ENCODE data around the gene ZDHHC3.

ZDHHC3 gene

GRCh38 chr3:44926172-44926571 lies 49.8 kb downstream of the ZDHHC3 start:
- DNase-seq, result no peak

DNA sequence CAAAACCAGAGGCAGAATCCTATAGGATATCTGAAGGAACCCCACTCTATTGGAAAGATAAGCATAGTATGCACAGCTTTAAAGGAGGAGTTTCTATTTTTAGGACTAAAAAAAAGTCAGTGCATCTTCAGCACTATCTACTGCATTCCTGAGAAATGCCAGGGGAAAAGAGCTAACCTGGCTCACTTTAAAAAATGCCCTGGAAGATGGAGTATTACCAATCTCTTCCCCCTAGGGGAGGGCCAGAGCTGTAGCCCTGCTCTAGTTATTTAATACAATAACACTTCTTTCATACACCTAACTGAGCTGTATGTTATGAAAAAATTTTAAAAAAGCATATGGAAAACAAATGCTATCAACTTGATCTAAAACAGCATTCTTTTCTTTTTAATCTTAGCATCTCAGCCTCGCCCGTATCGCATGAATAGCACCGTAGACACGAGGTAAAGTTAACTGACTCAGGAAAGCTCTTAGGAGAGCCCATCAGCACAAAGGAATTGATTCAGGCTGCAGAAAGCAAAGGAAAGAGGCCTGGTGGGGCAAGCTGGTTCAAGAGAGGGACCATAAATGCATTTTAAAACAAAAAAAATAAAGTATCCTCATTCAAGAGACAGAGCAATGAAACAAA lies 51.4 kb downstream of the ZDHHC3 start:
- no peak for DNase-seq

- DNase-seq, result no peak
Observed at GRCh38 chr3:44923632-44924456, 52.1 kb downstream of the ZDHHC3 start.

DNA sequence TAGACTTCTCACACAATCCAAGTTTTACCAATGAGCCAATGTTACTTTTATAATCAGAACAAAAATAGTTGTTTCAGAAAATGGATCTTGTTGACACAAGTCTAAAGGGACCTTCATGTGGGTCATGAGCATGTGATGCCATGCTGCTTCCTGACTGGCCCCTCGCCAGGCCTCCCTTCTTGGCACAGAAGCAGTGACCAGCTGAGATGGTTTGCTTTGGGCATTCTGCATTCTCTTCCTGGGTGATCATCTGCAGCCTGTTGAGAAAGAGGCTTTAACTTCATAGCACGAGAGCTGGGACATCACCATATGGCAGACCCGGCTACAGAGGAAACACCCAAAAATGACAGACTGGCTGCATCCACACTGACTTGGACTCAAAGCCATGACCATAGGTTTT lies 55.9 kb downstream of the ZDHHC3 start:
- DNase-seq, result peak; percentile 27

- no peak for DNase-seq
Observed at GRCh38 chr3:44918581-44918980, 57.4 kb downstream of the ZDHHC3 start.

- DNase-seq, result no peak
Observed at GRCh38 chr3:44918087-44918486, 57.9 kb downstream of the ZDHHC3 start.

- peak; percentile 19 for DNase-seq
Observed at GRCh38 chr3:44915702-44916438, 60.1 kb downstream of the ZDHHC3 start.

DNA sequence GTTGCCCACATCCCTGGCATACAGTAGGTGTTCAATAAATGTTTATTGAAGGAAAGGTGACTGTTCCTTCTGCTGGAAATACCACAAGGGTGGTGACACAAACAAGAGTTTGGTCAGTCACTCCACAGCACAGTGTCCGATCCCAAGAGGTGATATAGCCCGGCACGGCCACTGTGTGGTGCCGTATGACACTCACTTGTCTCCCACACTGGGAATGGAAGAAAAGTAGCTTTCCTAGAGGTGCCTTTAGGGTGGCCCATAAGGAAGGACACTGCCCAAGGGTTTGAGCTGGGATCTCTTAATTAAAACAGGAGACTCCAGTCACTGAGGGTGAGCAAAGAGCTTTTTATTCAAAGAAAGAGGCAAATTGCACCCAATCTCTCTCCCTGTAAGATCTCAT lies 61.0 kb downstream of the ZDHHC3 start:
- no peak for DNase-seq

GRCh38 chr3:44913868-44914468 lies 62.0 kb downstream of the ZDHHC3 start:
- DNase-seq, result peak; percentile 67

GRCh38 chr3:44910693-44911092 lies 65.3 kb downstream of the ZDHHC3 start:
- DNase-seq, result no peak

- no peak for DNase-seq
Observed at GRCh38 chr3:44909063-44909462, 66.9 kb downstream of the ZDHHC3 start.

DNA sequence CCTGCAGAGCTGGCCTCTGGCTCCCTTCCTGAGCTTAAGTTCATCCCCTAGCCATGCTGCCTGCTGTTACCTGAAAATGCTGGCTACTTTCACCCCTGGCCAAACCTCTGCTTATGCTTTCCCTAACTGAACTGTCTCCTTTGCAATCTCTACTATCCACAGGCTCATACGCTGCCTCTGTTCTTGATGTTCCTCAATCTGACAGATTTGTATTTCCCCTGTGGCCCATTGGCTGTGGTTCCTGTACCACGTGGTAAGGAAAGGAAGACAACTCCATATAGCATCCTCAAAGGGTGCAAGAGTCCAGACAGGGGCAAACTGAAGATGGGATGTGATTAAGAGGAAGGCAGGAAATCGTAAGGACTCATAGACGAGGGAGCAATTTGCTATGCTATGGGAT lies 68.4 kb downstream of the ZDHHC3 start:
- DNase-seq, result no peak

- DNase-seq, result no peak
Observed at GRCh38 chr3:44906997-44907396, 69.0 kb downstream of the ZDHHC3 start.

DNA sequence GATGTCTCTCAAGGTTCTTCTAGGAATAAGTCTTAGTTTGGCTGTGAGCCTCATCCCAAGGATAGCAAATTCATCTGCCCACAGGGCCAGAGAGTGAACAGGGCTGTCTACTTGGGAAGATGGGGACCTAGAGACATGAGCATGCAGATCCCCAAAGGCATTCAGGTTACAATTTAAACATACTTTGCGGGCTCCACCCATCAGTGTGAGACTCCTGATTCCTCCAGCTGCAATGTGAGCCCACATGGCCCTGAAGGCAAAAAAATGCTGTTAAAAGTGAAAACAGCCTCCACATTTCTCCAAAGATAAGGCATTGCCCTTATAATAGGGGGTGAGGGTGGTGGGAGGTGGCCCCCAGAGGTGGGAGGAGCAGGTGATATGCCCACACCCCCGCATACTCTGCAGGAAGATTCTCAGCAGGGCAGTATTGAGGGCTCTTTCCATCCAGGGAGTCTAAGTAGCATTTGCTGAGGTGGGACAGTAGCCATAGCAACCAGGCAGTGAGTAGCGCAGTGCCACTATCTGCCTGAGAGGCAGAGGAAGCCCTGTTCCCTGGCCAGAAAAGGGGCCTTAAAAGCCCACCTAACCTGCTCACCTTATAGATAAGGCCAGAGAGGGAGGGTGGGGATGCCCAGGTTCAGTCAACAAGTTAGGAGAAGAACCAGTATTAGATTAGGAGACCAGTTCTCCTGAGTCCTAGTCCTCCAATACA lies 70.4 kb downstream of the ZDHHC3 start:
- no peak for DNase-seq

GRCh38 chr3:44903751-44904150 lies 72.2 kb downstream of the ZDHHC3 start:
- peak; percentile 13 for DNase-seq

DNA sequence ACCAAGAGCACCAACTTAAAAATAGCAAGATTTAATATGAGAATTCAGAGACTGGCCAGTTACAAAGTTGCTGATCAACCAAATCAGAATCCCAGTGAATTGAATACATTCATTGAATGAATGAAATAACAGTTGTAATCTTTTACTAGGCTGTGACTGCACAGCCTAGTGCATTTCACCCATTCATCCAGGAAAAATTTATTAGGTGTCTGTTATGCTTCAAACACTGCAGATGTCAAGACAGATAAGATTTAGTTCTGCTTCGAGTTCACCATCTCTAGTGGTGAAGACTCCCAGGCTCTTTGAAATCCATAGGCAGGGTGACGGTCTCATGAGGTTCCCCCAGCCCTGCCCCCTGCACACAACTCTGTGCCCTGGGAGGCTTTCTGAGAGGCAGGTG lies 72.7 kb downstream of the ZDHHC3 start:
- DNase-seq, result no peak

- DNase-seq, result no peak
Observed at GRCh38 chr3:44902628-44903027, 73.3 kb downstream of the ZDHHC3 start.

DNA sequence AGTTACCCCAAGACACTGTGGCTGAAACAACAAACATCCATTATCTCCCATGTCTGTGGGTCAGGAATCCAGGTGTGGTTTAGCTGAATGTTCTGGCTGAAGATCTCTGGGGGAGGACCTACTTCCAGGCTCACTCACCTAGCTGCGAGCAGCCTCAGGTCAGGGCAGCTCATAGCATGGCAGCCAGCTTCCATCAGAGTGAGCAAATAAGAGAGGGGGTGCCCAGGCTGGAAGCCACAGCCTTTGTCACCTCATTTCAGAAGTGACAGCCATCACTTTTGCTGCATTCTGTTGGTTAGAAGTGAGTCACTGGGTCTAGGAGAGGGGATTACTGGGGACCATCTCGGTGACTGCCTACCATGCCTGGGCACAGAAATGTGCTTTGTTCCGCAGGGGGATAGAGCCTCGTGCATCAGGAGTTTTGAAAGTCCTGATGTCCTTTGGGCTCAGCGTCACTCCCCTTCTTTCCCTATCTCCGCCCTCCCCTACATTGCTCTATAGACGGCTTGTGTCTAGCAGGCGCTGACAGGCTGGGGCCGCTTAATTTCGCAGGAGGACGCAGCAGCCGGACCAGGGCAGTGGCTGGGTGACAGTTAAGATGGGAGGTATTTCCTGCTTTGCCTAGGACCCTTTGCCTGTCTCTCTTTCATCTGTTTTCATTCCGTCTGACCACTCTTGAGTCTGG lies 76.1 kb downstream of the ZDHHC3 start:
- DNase-seq, result no peak

GRCh38 chr3:44896440-44896839 lies 79.5 kb downstream of the ZDHHC3 start:
- no peak for DNase-seq

DNA sequence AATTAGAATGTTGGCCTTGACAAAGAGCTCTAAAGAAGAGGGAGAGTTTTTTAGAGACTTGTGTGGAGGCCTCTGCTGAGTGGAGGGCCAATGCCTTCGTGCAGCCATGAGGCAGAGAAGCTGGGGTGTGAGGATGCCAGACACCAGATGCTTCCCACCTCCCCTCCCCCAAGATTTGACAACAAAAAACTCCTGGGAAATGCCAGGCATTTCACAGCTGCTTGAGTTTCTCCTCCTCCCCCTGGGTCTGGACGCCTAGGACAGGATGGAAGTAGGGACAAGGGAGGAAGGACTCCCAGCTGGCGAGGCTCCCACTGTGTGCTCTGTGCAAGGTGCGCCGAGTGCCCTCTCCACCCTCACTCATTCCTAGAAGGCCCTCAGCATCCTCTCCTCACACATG lies 81.5 kb downstream of the ZDHHC3 start:
- no peak for DNase-seq

DNA sequence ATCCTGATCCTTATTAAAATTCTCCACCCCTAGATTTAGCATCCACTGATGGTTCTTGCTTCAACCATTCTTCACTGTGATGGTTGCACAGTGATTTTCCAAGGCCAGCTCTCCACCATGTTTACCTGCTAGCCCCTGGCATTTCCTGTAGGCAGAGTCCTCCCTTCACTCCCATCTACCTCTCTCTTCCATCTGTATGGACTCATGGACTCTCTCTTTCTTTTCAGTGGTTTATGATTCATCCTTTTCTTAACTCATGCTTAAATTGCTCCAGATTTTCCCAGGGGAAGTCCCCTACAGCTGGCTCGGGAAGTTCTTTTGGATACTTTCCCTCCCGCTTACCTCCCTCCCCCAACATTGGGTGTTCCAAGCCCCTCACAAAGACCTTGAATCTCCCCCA lies 82.9 kb downstream of the ZDHHC3 start:
- DNase-seq, result no peak

DNA sequence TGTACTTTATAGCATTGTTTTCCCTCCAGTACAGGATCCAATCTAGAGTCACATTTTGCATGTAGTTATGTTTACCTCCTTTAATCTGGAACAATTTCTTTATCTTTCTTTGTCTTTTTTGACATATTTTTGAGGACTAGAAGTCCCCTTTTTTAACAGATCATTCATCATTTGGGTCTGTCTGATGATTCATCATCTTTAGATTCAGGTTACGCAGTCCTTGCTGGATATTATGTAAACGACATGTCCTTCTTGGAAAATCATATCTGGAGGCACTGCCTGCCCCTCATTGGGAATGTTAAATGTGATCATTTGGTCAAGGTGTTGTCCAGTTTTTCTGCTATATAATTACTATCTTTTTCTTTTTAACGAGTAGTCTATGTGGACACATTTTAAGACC lies 83.3 kb downstream of the ZDHHC3 start:
- no peak for DNase-seq

Measured in right forelimb (tissue), 1 donor.